Measurements from ENCODE around the gene CDC27. TPM values are rescaled to one million over a fixed set of nuclear protein-coding genes. Genes with fewer than 3 reads are reported as not detected.
A peak's percentile ranks its signal among the peaks of the same experiment; 100 is the strongest.
"Not testable (repeated sequence)": the region's sequence is repeated elsewhere in the genome, so short reads cannot be mapped to it uniquely, and the experiment has no call there.

CDC27 gene
- polyA plus RNA-seq, 1 donor from 2014 or later, result 90.9 TPM

- Mint-ChIP-seq H3K9me3 (peaks cover 0 to 6% (median 0%) of the 10 kb centered on the region in 3 donors), H3K27me3 (peaks cover 5% of the 10 kb centered on the region), H3K4me1 (peaks cover 11 to 12% (median 12%) of the 10 kb centered on the region in 3 donors), H3K27ac (no peak overlapping the region), H3K36me3 (peaks cover 7% of the 10 kb centered on the region), H3K4me3 (no peak overlapping the region)
Observed at GRCh38 chr17:47224966-47225365, 35.9 kb upstream of the CDC27 start.

GRCh38 chr17:47224077-47224476, 35.0 kb upstream of the CDC27 start:
- peak overlapping the region in 1 of 4 donors; percentile 8 for H3K4me3 Mint-ChIP-seq
- peaks cover 6 to 11% (median 7%) of the 10 kb centered on the region in 3 donors for H3K4me1 Mint-ChIP-seq
- H3K9me3 Mint-ChIP-seq, H3K27me3 Mint-ChIP-seq, H3K36me3 Mint-ChIP-seq: not testable (repeated sequence)
- H3K27ac Mint-ChIP-seq, result peak overlapping the region in 1 of 3 donors; percentile 7

GRCh38 chr17:47223460-47223859, 34.4 kb upstream of the CDC27 start:
- Mint-ChIP-seq H3K27ac (no peak overlapping the region), H3K4me1 (peaks cover 10 to 16% (median 13%) of the 10 kb centered on the region in 3 donors), H3K9me3 (peaks cover 0 to 6% (median 0%) of the 10 kb centered on the region in 3 donors), H3K27me3 (peaks cover 8% of the 10 kb centered on the region), H3K36me3 (peaks cover 5% of the 10 kb centered on the region), H3K4me3 (no peak overlapping the region)

- Mint-ChIP-seq H3K4me3 (no peak overlapping the region), H3K9me3 (peaks cover 0 to 6% (median 0%) of the 10 kb centered on the region in 3 donors), H3K27me3 (peaks cover 8% of the 10 kb centered on the region), H3K4me1 (peaks cover 10 to 20% (median 13%) of the 10 kb centered on the region in 3 donors), H3K36me3 (peaks cover 5% of the 10 kb centered on the region), H3K27ac (no peak overlapping the region)
Observed at GRCh38 chr17:47223007-47223406, 33.9 kb upstream of the CDC27 start.

- Mint-ChIP-seq H3K4me3 (no peak overlapping the region), H3K36me3 (peaks cover 5% of the 10 kb centered on the region), H3K27ac (no peak overlapping the region), H3K9me3 (peaks cover 0 to 6% (median 0%) of the 10 kb centered on the region in 3 donors), H3K4me1 (peaks cover 10 to 20% (median 15%) of the 10 kb centered on the region in 3 donors), H3K27me3 (peaks cover 8% of the 10 kb centered on the region)
Observed at GRCh38 chr17:47222047-47222446, 33.0 kb upstream of the CDC27 start.

- no peak overlapping the region for H3K4me3 Mint-ChIP-seq
- peaks cover 12 to 20% (median 15%) of the 10 kb centered on the region in 3 donors for H3K4me1 Mint-ChIP-seq
- peaks cover 8% of the 10 kb centered on the region for H3K27me3 Mint-ChIP-seq
- H3K36me3 Mint-ChIP-seq, result peaks cover 5% of the 10 kb centered on the region
- H3K9me3 Mint-ChIP-seq, result peaks cover 0 to 6% (median 0%) of the 10 kb centered on the region in 3 donors
- H3K27ac Mint-ChIP-seq, result peak overlapping the region in 1 of 3 donors; percentile 50
Observed at GRCh38 chr17:47221154-47221553, 32.1 kb upstream of the CDC27 start.

GRCh38 chr17:47220531-47220999, 31.5 kb upstream of the CDC27 start:
- Mint-ChIP-seq H3K4me3 (peak overlapping the region in 1 of 4 donors; percentile 84), H3K9me3 (peaks cover 0 to 6% (median 0%) of the 10 kb centered on the region in 3 donors), H3K27me3 (peaks cover 8% of the 10 kb centered on the region), H3K27ac (no peak overlapping the region), H3K36me3 (peaks cover 5% of the 10 kb centered on the region), H3K4me1 (peaks cover 12 to 20% (median 15%) of the 10 kb centered on the region in 3 donors)

- peaks cover 12 to 20% (median 15%) of the 10 kb centered on the region in 3 donors for H3K4me1 Mint-ChIP-seq
- peaks cover 5% of the 10 kb centered on the region for H3K36me3 Mint-ChIP-seq
- H3K9me3 Mint-ChIP-seq, result peaks cover 0 to 6% (median 0%) of the 10 kb centered on the region in 3 donors
- H3K27me3 Mint-ChIP-seq, result peaks cover 8% of the 10 kb centered on the region
- peak overlapping the region in 1 of 4 donors; percentile 84 for H3K4me3 Mint-ChIP-seq
- no peak overlapping the region for H3K27ac Mint-ChIP-seq
Observed at GRCh38 chr17:47219621-47220475, 30.8 kb upstream of the CDC27 start.

GRCh38 chr17:47218896-47219430, 29.9 kb upstream of the CDC27 start:
- H3K36me3 Mint-ChIP-seq, result peaks cover 2% of the 10 kb centered on the region
- H3K27ac Mint-ChIP-seq, result no peak overlapping the region
- peak overlapping the region in 1 of 4 donors; percentile 54 for H3K4me3 Mint-ChIP-seq
- peaks cover 8% of the 10 kb centered on the region for H3K27me3 Mint-ChIP-seq
- H3K9me3 Mint-ChIP-seq, result peaks cover 0 to 2% (median 0%) of the 10 kb centered on the region in 3 donors
- H3K4me1 Mint-ChIP-seq, result peaks cover 12 to 20% (median 15%) of the 10 kb centered on the region in 3 donors

GRCh38 chr17:47217279-47217678, 28.2 kb upstream of the CDC27 start:
- not testable (repeated sequence) for H3K27ac Mint-ChIP-seq, H3K9me3 Mint-ChIP-seq, H3K27me3 Mint-ChIP-seq, H3K36me3 Mint-ChIP-seq
- H3K4me3 Mint-ChIP-seq, result peak overlapping the region in 1 of 4 donors; percentile 27
- peaks cover 13 to 20% (median 15%) of the 10 kb centered on the region in 3 donors for H3K4me1 Mint-ChIP-seq

- not testable (repeated sequence) for H3K27me3 Mint-ChIP-seq, H3K4me3 Mint-ChIP-seq, H3K36me3 Mint-ChIP-seq, H3K27ac Mint-ChIP-seq, H3K9me3 Mint-ChIP-seq
- peaks cover 15 to 20% (median 15%) of the 10 kb centered on the region in 3 donors for H3K4me1 Mint-ChIP-seq
Observed at GRCh38 chr17:47216821-47217220, 27.7 kb upstream of the CDC27 start.

GRCh38 chr17:47214931-47215330, 25.8 kb upstream of the CDC27 start:
- no peaks in the 10 kb centered on the region for H3K36me3 Mint-ChIP-seq
- H3K4me3 Mint-ChIP-seq, result no peak overlapping the region
- H3K9me3 Mint-ChIP-seq, result no peaks in the 10 kb centered on the region
- H3K27me3 Mint-ChIP-seq, result peaks cover 3% of the 10 kb centered on the region
- no peak overlapping the region for H3K27ac Mint-ChIP-seq
- H3K4me1 Mint-ChIP-seq, result peaks cover 10 to 15% (median 12%) of the 10 kb centered on the region in 3 donors

- peaks cover 4 to 12% (median 5%) of the 10 kb centered on the region in 3 donors for H3K4me1 Mint-ChIP-seq
- H3K27ac Mint-ChIP-seq, result no peak overlapping the region
- no peaks in the 10 kb centered on the region for H3K36me3 Mint-ChIP-seq
- H3K4me3 Mint-ChIP-seq, result no peak overlapping the region
- H3K9me3 Mint-ChIP-seq, result no peaks in the 10 kb centered on the region
- H3K27me3 Mint-ChIP-seq, result no peaks in the 10 kb centered on the region
Observed at GRCh38 chr17:47213540-47213939, 24.4 kb upstream of the CDC27 start.

- Mint-ChIP-seq H3K4me3 (no peak overlapping the region), H3K4me1 (peaks cover 8 to 22% (median 15%) of the 10 kb centered on the region in 3 donors), H3K9me3 (no peaks in the 10 kb centered on the region), H3K27ac (peak overlapping the region in 2 of 3 donors; percentile 21 to 33), H3K27me3 (no peaks in the 10 kb centered on the region), H3K36me3 (no peaks in the 10 kb centered on the region)
Observed at GRCh38 chr17:47212458-47212857, 23.4 kb upstream of the CDC27 start.

- Mint-ChIP-seq H3K36me3 (no peaks in the 10 kb centered on the region), H3K4me3 (peak overlapping the region in 1 of 4 donors; percentile 41), H3K27me3 (no peaks in the 10 kb centered on the region), H3K9me3 (no peaks in the 10 kb centered on the region), H3K4me1 (peaks cover 23 to 29% (median 29%) of the 10 kb centered on the region in 3 donors), H3K27ac (no peak overlapping the region)
Observed at GRCh38 chr17:47210779-47211178, 21.7 kb upstream of the CDC27 start.
